OCI-LY3 (cell line): Measurements from ENCODE around the gene CIAO3.

ENCODE experiments used
- CTCF ChIP-seq: fragments of 200-600, 300-600 bp; sonication (generic); IDR thresholded peaks from 2 replicates; pipeline ENCODE4 v1.5.1; 2014; ENCODE audit warnings: antibody characterized with exemption, low read length, low read depth
- EZH2phosphoT487 ChIP-seq: fragments of 200-600 bp; shearing (Covaris generic); IDR thresholded peaks from 2 replicates; pipeline ENCODE4 v1.6.1; 2018; ENCODE audit warnings: antibody characterized with exemption, mixed run types, low read depth

- TF ChIP-seq CTCF (no peak), EZH2phosphoT487 (no peak)
These were observed 5.8 kb upstream of the CIAO3 start for GRCh38 chr16:746637-747036.
